GM12878 (cell line): Measurements from ENCODE around the gene ZDHHC14. TPM values are rescaled to one million over a fixed set of nuclear protein-coding genes. Genes with fewer than 3 reads are reported as not detected.
A peak's percentile ranks its signal among the peaks of the same experiment; 100 is the strongest.

ENCODE experiments used
- ATAC-seq: fragments of 200-7000 bp; cut with Tn5 transposase; 3 replicates; pipeline ENCODE4 v1.9.1; 2020; ENCODE audit warnings: mild to moderate bottlenecking, moderate library complexity
- BruUV-seq: library from RNA; stranded (reverse); fragments of 400-500 nt; replicated peaks from 2 replicates; lab custom pipeline; 2021; lab: Mats Ljungman, UMichigan
- CTCF ChIA-PET: fragments of 300-600 bp; sonication (Branson Sonifier 250); formaldehyde crosslinking; extraction: SDS; loops from one replicate; lab custom pipeline; 2021; ENCODE audit warnings: inconsistent platforms; lab: Yijun Ruan, JAX
- POLR2A ChIA-PET: fragments of 350-600 bp; formaldehyde crosslinking; extraction: SDS; loops from one replicate; lab custom pipeline; 2021; ENCODE audit warnings: inconsistent platforms; lab: Charles Lee
- RAD21 ChIA-PET: fragments of 300-600 bp; sonication (Branson Sonifier 250); formaldehyde crosslinking; loops from one replicate; lab custom pipeline; 2023; ENCODE audit warnings: antibody characterized with exemption; ENCODE audit not compliant: unreplicated experiment; lab: Charles Lee
- SMC1A ChIA-PET: fragments of 300-600 bp; sonication (Branson Sonifier 250); formaldehyde crosslinking; loops from one replicate; lab custom pipeline; 2023; ENCODE audit not compliant: unreplicated experiment, uncharacterized antibody; lab: Charles Lee
- DNase-seq: peaks from one replicate; pipeline ENCODE4 v3.0.0-alpha.2; 2011; ENCODE audit warnings: low read depth, low spot score
- FAIRE-seq: peaks from 3 replicates; lab custom pipeline; 2011; peaks lifted over from hg19 to GRCh38; lab: Jason Lieb, UNC
- H2AFZ ChIP-seq: 2 replicates; pipeline ENCODE4 v1.6.0; 2011; ENCODE audit warnings: low read depth, low read length, control low read depth; ENCODE audit not compliant: control insufficient read depth
- H3K27ac ChIP-seq: 2 replicates; pipeline ENCODE4 v1.5.1; 2011; ENCODE audit warnings: control low read depth; ENCODE audit not compliant: control insufficient read depth, insufficient read depth
- H3K27me3 ChIP-seq, 2 experiments: replicated peaks in 1 of 2; 2 replicates each; pipeline versions ENCODE4 v1.6.0 to v1.6.1; 2011; ENCODE audit warnings: low read length in 1 of 2; ENCODE audit not compliant: control insufficient read depth in 2 of 2, insufficient read depth in 2 of 2
- H3K36me3 ChIP-seq, 2 experiments: 2 replicates each; pipeline ENCODE4 v1.5.1; 2011; ENCODE audit warnings: low read length in 1 of 2; ENCODE audit not compliant: control insufficient read depth in 2 of 2, insufficient read depth in 2 of 2
- H3K4me1 ChIP-seq: 2 replicates; pipeline ENCODE4 v1.6.1; 2011; ENCODE audit warnings: mild to moderate bottlenecking, low read length, moderate library complexity, mixed read lengths; ENCODE audit not compliant: control insufficient read depth, insufficient read depth
- H3K4me2 ChIP-seq: 2 replicates; pipeline ENCODE4 v1.6.0; 2011; ENCODE audit warnings: control low read depth; ENCODE audit not compliant: control insufficient read depth, insufficient read depth
- H3K4me3 ChIP-seq: fragments of 200-600 bp; sonication (generic); 2 replicates; pipeline ENCODE4 v1.5.1; 2016
- H3K79me2 ChIP-seq: 2 replicates; pipeline ENCODE4 v1.6.0; 2011; ENCODE audit warnings: low read length; ENCODE audit not compliant: control insufficient read depth, insufficient read depth
- H3K9ac ChIP-seq: 2 replicates; pipeline ENCODE4 v1.8.0; 2011; ENCODE audit warnings: low read length, control low read depth, mixed read lengths; ENCODE audit not compliant: control insufficient read depth, insufficient read depth
- H3K9me3 ChIP-seq: replicated peaks from 3 replicates; pipeline ENCODE4 v1.5.1; 2011; ENCODE audit warnings: mild to moderate bottlenecking, low read length; ENCODE audit not compliant: control insufficient read depth, insufficient read depth
- H4K20me1 ChIP-seq: 2 replicates; pipeline ENCODE4 v1.6.0; 2011; ENCODE audit not compliant: control insufficient read depth, insufficient read depth
- CBX5 ChIP-seq: sonication (generic); IDR thresholded peaks from 2 replicates; pipeline ENCODE4 v1.6.1; 2016; ENCODE audit warnings: low read depth, moderate library complexity, mild to moderate bottlenecking, inconsistent platforms
- FOXM1 ChIP-seq: IDR thresholded peaks from 2 replicates; pipeline ENCODE4 v1.6.1; 2012; ENCODE audit warnings: low read depth, mild to moderate bottlenecking, inconsistent platforms, low read length, moderate library complexity
- GATAD2B ChIP-seq: fragments of 450-650 bp; conservative IDR thresholded peaks from 2 replicates; pipeline ENCODE4 v1.6.1; 2017; ENCODE audit warnings: low read depth, mild to moderate bottlenecking, moderate library complexity
- IRF4 ChIP-seq: IDR thresholded peaks from 2 replicates; pipeline ENCODE4 v1.6.1; 2011; ENCODE audit warnings: low read depth, low read length
- MAX ChIP-seq: IDR thresholded peaks from 2 replicates; pipeline ENCODE4 v1.6.1; 2012; ENCODE audit warnings: low read depth, low read length, improper control_type of control experiment
- MLLT1 ChIP-seq: fragments of 450-650 bp; IDR thresholded peaks from 2 replicates; pipeline ENCODE4 v1.6.1; 2016; ENCODE audit warnings: mild to moderate bottlenecking
- MXI1 ChIP-seq: fragments of 150-350 bp; IDR thresholded peaks from 2 replicates; pipeline ENCODE4 v1.6.1; 2011; ENCODE audit warnings: low read depth, mild to moderate bottlenecking, inconsistent platforms, low read length, improper control_type of control experiment
- NFYB ChIP-seq: IDR thresholded peaks from 2 replicates; pipeline ENCODE4 v1.6.1; 2011; ENCODE audit warnings: low read depth, mild to moderate bottlenecking, low read length, improper control_type of control experiment, moderate library complexity; ENCODE audit not compliant: insufficient read depth
- NR2C1 ChIP-seq: fragments of 450-650 bp; IDR thresholded peaks from 2 replicates; pipeline ENCODE4 v1.6.1; 2017; ENCODE audit warnings: antibody characterized with exemption, mild to moderate bottlenecking, moderate library complexity
- POLR2A ChIP-seq: IDR thresholded peaks from 2 replicates; pipeline ENCODE4 v1.6.1; 2011; ENCODE audit warnings: low read depth, mild to moderate bottlenecking, low read length
- POU2F2 ChIP-seq: IDR thresholded peaks from 3 replicates; pipeline ENCODE4 v1.6.1; 2011; ENCODE audit warnings: low read depth, mild to moderate bottlenecking, low read length, borderline replicate concordance
- RELB ChIP-seq: fragments of 450-650 bp; IDR thresholded peaks from 2 replicates; pipeline ENCODE4 v1.6.1; 2017; ENCODE audit warnings: low read depth, mild to moderate bottlenecking, moderate library complexity
- RFX5 ChIP-seq: IDR thresholded peaks from 2 replicates; pipeline ENCODE4 v1.6.1; 2011; ENCODE audit warnings: low read depth, low read length, improper control_type of control experiment
- SIN3A ChIP-seq: IDR thresholded peaks from 2 replicates; pipeline ENCODE4 v1.6.1; 2012; ENCODE audit warnings: low read depth, low read length, improper control_type of control experiment
- SMAD5 ChIP-seq: IDR thresholded peaks from 2 replicates; pipeline ENCODE4 v1.6.1; 2016; ENCODE audit warnings: antibody characterized with exemption, low read depth
- ZNF207 ChIP-seq: fragments of 450-650 bp; IDR thresholded peaks from 2 replicates; pipeline ENCODE4 v1.6.1; 2014; ENCODE audit warnings: antibody characterized with exemption, mild to moderate bottlenecking, borderline replicate concordance
- ZNF217 ChIP-seq: fragments of 450-650 bp; IDR thresholded peaks from 2 replicates; pipeline ENCODE4 v1.6.1; 2017; ENCODE audit warnings: antibody characterized with exemption, mild to moderate bottlenecking
- ZNF622 ChIP-seq: fragments of 450-650 bp; IDR thresholded peaks from 2 replicates; pipeline ENCODE4 v1.6.1; 2017; ENCODE audit warnings: mild to moderate bottlenecking, inconsistent platforms
- ZNF687 ChIP-seq: fragments of 450-650 bp; IDR thresholded peaks from 2 replicates; pipeline ENCODE4 v1.6.1; 2017; ENCODE audit warnings: mild to moderate bottlenecking, moderate library complexity
- WGBS: methylation state at CpG from one replicate; pipeline ENCODE4 v1.1.6; 2016; ENCODE audit warnings: low lambda C conversion rate; ENCODE audit not compliant: insufficient replicate concordance, insufficient coverage; ENCODE audit errors: missing lambda C conversion rate; 5-methylcytosine and 5-hydroxymethylcytosine counted together
- in situ Hi-C: fragments of 300-500 bp; cut with MboI; formaldehyde crosslinking; loops from 9 replicates; pipeline ENCODE4 v1.14.3; 2018; ENCODE audit warnings: mixed read lengths
- intact Hi-C: fragments of 100-400 bp; cut with micrococcal nuclease; formaldehyde crosslinking; loops from one replicate; pipeline ENCODE4 v1.14.2; 2022; ENCODE audit not compliant: unreplicated experiment
- polyA plus RNA-seq, 11 experiments: library from polyadenylated mRNA; depleted of rRNA in 4 of 11; unstranded in 6 of 11; stranded (reverse) in 5 of 11; fragments of >200 nt; fragmentation: Nextera tagmentation in 4 of 11; fragmentation: Illumina TruSeq in 1 of 11; extraction: Ambion mirVana in 4 of 11; extraction: Trizol in 1 of 11; gene quantifications; 1 replicate in 1 of 11; 2 replicates in 10 of 11; pipeline versions ENCODE4 v1.2.1 to v1.2.3, GENCODE V29; 2011 to 2016; ENCODE audit warnings: inconsistent platforms in 2 of 11, missing spikeins in 2 of 11, low read depth in 1 of 11
- total RNA-seq, 4 experiments: library from RNA; depleted of rRNA in 3 of 4; stranded (reverse); fragments of >200 nt in 3 of 4; fragmentation: Illumina TruSeq in 1 of 4; extraction: Trizol in 1 of 4; gene quantifications; 2 replicates each; pipeline versions ENCODE4 v1.2.1 to v1.2.3, GENCODE V29; 2013 to 2021

The ZDHHC14 gene
- total and polyA plus RNA-seq, 10 of the 15 experiments (the other 5 are each of a cell fraction or from before 2014, with no cell fraction given) = 0.15 to 16.0 (median 0.76) TPM; not detected in 1

- ChIA-PET CTCF (interaction anchor here (1.0 to 3.7 kb wide), 6 partner anchors 13 to 209 kb away, joined by 3 to 22 read pairs (median 6); no protein-coding TSS in a partner anchor), SMC1A (interaction anchor here (0.8 to 5.0 kb wide), 16 partner anchors 9 to 152 kb away, joined by 3 to 48 read pairs (median 5); no protein-coding TSS in a partner anchor), RAD21 (interaction anchor here (0.6 to 4.6 kb wide), 8 partner anchors 17 to 167 kb away, joined by 3 to 54 read pairs (median 9); no protein-coding TSS in a partner anchor), POLR2A (interaction anchor here (1.1 to 1.8 kb wide), 2 partner anchors 26 to 74 kb away, joined by 3 to 4 read pairs; no protein-coding TSS in a partner anchor)
- ATAC-seq (no peak), DNase-seq (no peak), FAIRE-seq (no peak)
- no peak overlapping the region; the same call in 1 of the 2 replicates for H3K4me2 ChIP-seq
- no peak overlapping the region for H3K4me3 ChIP-seq
- no peaks in the 10 kb centered on the region for H3K9me3 ChIP-seq
- intact Hi-C loops (loop anchor here (1.0 to 5.0 kb wide), 3 partner anchors 27 to 154 kb away; partner anchors contain the start of gene ZDHHC14), in situ Hi-C loops (no loop called here)
- no peaks in the 10 kb centered on the region for H3K27me3 ChIP-seq
- H4K20me1 ChIP-seq = no peaks in the 10 kb centered on the region
- no peaks in the 10 kb centered on the region for H3K79me2 ChIP-seq
- H3K4me1 ChIP-seq = peaks cover 8% of the 10 kb centered on the region; the same call in 1 of the 2 replicates
- H3K27ac ChIP-seq = no peak overlapping the region
- H3K9ac ChIP-seq = no peak overlapping the region
- 0% methylated on average over 2 of the region's 2 CpGs for WGBS
- no TSS peak for BruUV-seq
- H3K36me3 ChIP-seq = peaks cover 0 to 2% of the 10 kb centered on the region in 2 experiments; a peak in 1 of 4 replicates
- H2AFZ ChIP-seq = no peak overlapping the region
- no peak for TF ChIP-seq NFYB
- TF ChIP-seq FOXM1 = no peak
- TF ChIP-seq IRF4 = no peak
- no peak for TF ChIP-seq SMAD5
- no peak for TF ChIP-seq MXI1
- TF ChIP-seq NR2C1 = no peak
- no peak for TF ChIP-seq RFX5
- TF ChIP-seq RELB = peak; percentile 63; the same call in 1 of the 2 replicates
- no peak for TF ChIP-seq ZNF217
- TF ChIP-seq POLR2A = no peak
- 0 out of 2 replicates have a peak, but pooled peaks have one; percentile 5 for TF ChIP-seq CBX5
- no peak for TF ChIP-seq SIN3A
- TF ChIP-seq ZNF207 = no peak
- no peak for TF ChIP-seq MLLT1
- no peak for TF ChIP-seq ZNF622
- peak; percentile 96 for TF ChIP-seq ZNF687
- TF ChIP-seq GATAD2B = no peak
- TF ChIP-seq POU2F2 = no peak
- no peak for TF ChIP-seq MAX
Measured at GRCh38 chr6:157536223-157536545, 155.2 kb downstream of the ZDHHC14 start.
